HL-60 (cell line): ENCODE data around the gene ABHD5.

ENCODE experiments used
- DNase-seq, 2 experiments: peaks; one replicate each; pipeline ENCODE4 v3.0.0-alpha.2; 2010 to 2020; ENCODE audit warnings: low read depth in 1 of 2, low spot score in 1 of 2
- H3K27ac ChIP-seq: fragments of 250-450 bp; sonication (Bioruptor Pico); replicated peaks from 2 replicates; pipeline ENCODE4 v1.5.1; 2020; ENCODE audit warnings: mild to moderate bottlenecking, moderate library complexity
- H3K27me3 ChIP-seq: fragments of 250-450 bp; sonication (Bioruptor Pico); 2 replicates; pipeline ENCODE4 v1.5.1; 2021; ENCODE audit warnings: mild to moderate bottlenecking, moderate library complexity; ENCODE audit not compliant: insufficient read depth, poor library complexity, severe bottlenecking
- H3K4me3 ChIP-seq: replicated peaks from 2 replicates; pipeline ENCODE4 v1.5.1; 2011; ENCODE audit warnings: mild to moderate bottlenecking, control low read depth, low read length; ENCODE audit not compliant: insufficient read depth
- GABPA ChIP-seq: IDR thresholded peaks from 2 replicates; pipeline ENCODE4 v1.6.1; 2012; ENCODE audit warnings: low read depth
- POLR2AphosphoS5 ChIP-seq: IDR thresholded peaks from 2 replicates; pipeline ENCODE4 v1.6.1; 2012; ENCODE audit warnings: low read depth
- SPI1 ChIP-seq: IDR thresholded peaks from 2 replicates; pipeline ENCODE4 v1.6.1; 2012; ENCODE audit warnings: low read depth, mild to moderate bottlenecking, borderline replicate concordance
- TF ChIP-seq, protein P1 (sequence below): IDR thresholded peaks from 2 replicates; pipeline ENCODE4 v1.6.1; 2012; ENCODE audit warnings: low read depth; ENCODE audit not compliant: insufficient replicate concordance
- TF ChIP-seq, protein P2 (sequence below): IDR thresholded peaks from one replicate; pipeline ENCODE4 v1.5.1; 2011; ENCODE audit warnings: low read length, control low read depth, inconsistent platforms; ENCODE audit not compliant: insufficient read depth

The ABHD5 gene

DNA sequence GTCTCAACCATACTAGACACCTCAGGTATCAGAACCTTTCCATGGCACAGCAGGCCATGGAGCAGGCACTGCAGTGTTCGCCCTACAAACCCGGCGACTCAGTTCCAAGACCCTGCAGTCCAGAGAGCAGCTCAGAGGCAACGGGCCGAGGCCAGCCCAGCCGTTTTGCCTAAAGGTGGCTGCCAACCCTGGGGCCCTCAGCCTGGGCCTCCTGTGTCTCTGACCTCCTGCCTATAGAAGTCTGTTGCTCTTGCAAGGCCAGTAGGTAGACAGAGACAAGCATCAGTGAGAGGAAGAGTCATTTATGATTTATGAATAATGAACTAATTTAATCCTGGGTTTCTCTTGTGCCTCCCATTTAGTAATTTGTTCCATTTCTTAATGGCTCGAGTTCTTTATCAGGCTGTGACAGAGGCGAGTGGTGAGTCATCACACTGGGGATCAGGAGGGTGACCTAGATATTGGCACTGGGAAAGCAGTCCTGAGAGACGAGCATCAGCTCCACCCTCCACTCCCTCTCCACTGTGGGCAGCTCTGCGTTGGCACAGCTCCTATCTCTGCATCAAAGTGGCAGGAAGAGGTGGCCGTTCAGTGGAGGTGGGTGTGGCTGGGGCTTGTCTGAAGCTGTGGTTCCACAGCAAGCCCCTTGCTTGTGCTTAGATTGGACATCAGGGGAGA is 79.8 kb downstream of the ABHD5 start:
- Histone ChIP-seq H3K4me3 (no peak overlapping the region), H3K27me3 (no peaks in the 10 kb centered on the region), H3K27ac (no peak overlapping the region)
- no peak for DNase-seq
- TF ChIP-seq POLR2AphosphoS5 = no peak
- TF ChIP-seq, protein P1, sequence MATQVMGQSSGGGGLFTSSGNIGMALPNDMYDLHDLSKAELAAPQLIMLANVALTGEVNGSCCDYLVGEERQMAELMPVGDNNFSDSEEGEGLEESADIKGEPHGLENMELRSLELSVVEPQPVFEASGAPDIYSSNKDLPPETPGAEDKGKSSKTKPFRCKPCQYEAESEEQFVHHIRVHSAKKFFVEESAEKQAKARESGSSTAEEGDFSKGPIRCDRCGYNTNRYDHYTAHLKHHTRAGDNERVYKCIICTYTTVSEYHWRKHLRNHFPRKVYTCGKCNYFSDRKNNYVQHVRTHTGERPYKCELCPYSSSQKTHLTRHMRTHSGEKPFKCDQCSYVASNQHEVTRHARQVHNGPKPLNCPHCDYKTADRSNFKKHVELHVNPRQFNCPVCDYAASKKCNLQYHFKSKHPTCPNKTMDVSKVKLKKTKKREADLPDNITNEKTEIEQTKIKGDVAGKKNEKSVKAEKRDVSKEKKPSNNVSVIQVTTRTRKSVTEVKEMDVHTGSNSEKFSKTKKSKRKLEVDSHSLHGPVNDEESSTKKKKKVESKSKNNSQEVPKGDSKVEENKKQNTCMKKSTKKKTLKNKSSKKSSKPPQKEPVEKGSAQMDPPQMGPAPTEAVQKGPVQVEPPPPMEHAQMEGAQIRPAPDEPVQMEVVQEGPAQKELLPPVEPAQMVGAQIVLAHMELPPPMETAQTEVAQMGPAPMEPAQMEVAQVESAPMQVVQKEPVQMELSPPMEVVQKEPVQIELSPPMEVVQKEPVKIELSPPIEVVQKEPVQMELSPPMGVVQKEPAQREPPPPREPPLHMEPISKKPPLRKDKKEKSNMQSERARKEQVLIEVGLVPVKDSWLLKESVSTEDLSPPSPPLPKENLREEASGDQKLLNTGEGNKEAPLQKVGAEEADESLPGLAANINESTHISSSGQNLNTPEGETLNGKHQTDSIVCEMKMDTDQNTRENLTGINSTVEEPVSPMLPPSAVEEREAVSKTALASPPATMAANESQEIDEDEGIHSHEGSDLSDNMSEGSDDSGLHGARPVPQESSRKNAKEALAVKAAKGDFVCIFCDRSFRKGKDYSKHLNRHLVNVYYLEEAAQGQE = no peak
- TF ChIP-seq, protein P2, sequence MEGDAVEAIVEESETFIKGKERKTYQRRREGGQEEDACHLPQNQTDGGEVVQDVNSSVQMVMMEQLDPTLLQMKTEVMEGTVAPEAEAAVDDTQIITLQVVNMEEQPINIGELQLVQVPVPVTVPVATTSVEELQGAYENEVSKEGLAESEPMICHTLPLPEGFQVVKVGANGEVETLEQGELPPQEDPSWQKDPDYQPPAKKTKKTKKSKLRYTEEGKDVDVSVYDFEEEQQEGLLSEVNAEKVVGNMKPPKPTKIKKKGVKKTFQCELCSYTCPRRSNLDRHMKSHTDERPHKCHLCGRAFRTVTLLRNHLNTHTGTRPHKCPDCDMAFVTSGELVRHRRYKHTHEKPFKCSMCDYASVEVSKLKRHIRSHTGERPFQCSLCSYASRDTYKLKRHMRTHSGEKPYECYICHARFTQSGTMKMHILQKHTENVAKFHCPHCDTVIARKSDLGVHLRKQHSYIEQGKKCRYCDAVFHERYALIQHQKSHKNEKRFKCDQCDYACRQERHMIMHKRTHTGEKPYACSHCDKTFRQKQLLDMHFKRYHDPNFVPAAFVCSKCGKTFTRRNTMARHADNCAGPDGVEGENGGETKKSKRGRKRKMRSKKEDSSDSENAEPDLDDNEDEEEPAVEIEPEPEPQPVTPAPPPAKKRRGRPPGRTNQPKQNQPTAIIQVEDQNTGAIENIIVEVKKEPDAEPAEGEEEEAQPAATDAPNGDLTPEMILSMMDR = no peak
- TF ChIP-seq GABPA = no peak
- no peak for TF ChIP-seq SPI1

DNA sequence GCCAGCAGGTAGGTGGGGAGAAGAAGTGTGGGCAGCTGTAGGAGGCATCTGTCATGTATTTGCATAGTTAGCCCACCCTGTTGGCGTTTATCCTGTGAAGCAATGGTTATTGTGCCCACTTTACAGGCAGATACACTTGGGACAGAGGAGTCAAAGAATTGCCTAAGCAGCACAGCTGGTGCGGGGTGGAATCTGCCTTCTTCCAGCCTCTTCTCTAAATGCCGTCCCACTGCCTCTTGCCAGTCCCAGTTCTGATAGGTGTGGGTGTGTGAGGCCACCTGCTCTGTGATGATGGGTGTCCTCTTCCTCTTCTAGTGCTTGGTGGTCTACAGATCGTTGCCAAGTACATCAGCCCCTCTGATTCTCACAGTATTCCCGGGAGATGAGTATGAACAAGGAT is 80.9 kb downstream of the ABHD5 start:
- Histone ChIP-seq H3K27ac (no peak overlapping the region), H3K27me3 (no peaks in the 10 kb centered on the region), H3K4me3 (no peak overlapping the region)
- TF ChIP-seq, protein P2 = no peak
- TF ChIP-seq GABPA (no peak), POLR2AphosphoS5 (no peak), SPI1 (no peak)
- TF ChIP-seq, protein P1 = no peak
- DNase-seq = no peak

DNA sequence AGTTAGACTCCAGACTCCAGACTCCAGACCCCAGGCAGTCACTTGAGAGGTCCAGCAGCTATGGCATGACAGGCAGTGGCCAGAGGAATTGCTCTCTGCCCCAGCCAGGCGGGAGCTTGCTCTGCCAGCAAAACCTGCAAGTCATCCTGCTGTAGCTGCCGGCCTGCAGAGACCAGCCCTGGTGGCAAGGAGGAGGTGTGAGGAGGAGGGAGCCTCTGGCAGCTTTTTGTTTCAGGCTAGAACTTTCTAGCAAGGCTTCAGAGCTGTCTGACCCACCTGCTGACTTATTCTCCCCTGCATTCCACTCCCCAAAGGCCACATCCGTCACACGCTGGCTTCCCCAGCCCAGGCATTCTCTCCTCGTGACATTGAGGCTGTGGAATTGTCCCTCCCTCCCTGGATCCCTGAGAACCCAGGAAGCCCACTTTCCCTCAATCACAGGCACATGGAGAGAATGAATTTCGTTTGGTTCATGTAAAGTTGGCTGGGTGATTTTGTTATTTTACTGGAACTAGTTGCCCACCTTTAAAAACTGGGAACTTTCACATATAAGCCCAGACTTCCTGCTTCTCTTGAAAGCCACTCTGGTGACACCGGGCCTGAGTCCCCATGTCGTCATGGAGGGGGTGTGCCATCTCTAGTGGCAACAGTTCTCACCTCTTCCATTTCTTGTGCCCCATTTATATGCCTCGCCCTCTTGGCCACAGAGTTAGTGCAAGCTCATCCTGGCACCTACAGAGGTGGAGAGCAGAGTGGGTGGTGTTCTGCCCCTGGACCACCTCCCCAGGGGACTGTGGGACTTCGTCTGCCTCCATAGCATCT is 82.7 kb downstream of the ABHD5 start:
- H3K27ac ChIP-seq = peak overlapping the region; percentile 60
- peak in 1 of 2 experiments; percentile 77 for DNase-seq

More for the DNA sequence above, 82.7 kb downstream of the ABHD5 start:
- Histone ChIP-seq H3K4me3 (no peak overlapping the region), H3K27me3 (no peaks in the 10 kb centered on the region)
- no peak for TF ChIP-seq SPI1
- TF ChIP-seq, protein P2 = no peak
- TF ChIP-seq, protein P1 = peak; percentile 14
